ENCODE data around the gene FOXRED1.
A peak's percentile ranks its signal among the peaks of the same experiment; 100 is the strongest.

Gene FOXRED1

DNA sequence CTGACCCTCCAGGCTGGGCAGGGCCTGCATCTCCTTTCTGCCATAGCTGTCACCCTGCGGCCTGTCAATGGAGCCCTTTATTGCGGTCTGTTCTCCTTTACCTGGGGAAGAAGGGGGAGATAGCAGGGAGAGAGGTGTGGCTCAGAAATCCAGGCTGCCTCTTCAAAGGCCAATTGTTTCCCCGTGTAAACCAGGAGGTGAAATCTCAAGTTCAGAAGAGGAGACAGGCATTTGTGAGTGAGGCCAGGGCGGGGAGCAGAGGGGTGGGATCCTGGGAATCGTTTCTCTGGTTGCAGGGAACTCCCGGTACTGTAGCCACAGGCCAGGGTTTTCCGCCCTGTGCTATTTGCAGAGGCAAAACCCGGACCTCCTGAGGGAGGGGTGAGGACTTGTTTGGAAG, 44.0 kb downstream of the FOXRED1 start:
- no peak for DNase-seq

DNA sequence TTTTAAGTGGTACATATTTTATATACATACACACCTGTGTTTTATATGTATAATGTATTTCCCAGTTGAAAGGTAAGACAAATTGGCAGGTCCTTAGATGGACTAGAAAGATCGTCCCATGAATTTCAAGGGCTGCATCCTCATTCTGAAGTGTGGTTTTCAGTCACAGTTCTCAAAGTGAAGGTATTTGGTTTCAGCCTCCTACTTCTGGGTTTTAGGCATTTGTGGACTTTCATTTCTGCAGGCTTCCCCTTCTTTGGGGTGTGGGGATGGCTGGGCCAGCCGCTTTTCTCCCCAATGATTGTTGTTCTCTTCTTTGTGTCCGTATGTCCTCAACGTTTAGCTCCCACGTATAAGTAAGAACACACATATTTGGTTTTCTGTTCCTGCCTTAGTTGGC, 44.9 kb downstream of the FOXRED1 start:
- DNase-seq: no peak

DNA sequence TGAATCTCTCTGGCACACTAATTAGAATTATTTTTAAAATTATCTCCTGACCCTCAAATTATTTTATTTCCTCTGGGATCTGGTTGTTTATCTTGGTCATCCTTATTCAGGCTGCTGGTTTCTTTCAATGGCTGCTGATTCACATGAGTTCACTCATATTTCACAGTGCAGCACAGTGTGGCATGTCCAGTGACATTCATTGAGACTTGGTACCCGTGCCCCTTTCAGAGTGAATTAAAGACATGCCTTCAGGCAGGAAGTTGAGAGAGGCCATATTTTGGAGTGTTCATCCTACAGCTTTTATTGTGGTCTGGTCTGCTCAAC, 48.4 kb downstream of the FOXRED1 start:
- DNase-seq: no peak

DNA sequence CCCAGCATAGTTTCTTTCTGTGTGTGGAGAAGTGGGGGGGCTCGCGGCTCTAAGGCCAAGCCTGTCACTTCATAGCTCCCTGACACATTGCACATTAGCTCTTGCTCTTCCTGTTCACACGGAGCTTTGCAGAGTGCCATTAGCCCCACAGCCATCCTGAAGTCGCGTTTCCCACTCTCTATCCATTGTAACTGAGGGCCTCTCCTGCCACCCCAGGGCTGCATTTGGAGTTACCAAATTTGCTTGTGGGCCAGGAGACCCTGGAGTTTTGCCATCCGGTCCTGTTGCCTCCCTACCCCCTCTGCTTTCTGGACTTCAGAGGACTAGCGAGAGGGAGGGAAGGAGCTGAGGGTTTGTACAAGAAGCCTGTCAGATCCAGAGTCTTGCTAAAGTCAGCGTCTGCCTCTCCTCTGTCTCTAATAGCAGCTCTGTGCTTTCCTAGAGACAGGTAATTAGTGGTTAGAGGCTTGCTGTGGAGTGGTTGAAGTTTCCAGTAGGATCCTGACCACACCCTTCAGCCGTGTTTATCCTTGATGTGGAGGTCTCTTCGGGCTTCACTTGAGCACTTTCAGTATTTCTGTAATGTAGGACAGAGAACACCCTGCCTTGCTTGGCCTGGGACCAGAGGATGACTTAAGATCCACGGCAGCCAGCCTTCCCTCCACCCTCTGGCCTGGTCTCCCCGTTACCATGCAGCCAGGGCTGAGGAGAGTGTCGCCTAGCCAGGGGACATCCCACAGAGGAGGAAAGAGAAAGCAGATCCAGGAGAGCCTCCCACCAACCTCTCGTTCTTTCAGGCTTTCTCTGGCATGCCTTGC, 49.0 kb downstream of the FOXRED1 start:
- DNase-seq: peak; percentile 28 to 32

DNA sequence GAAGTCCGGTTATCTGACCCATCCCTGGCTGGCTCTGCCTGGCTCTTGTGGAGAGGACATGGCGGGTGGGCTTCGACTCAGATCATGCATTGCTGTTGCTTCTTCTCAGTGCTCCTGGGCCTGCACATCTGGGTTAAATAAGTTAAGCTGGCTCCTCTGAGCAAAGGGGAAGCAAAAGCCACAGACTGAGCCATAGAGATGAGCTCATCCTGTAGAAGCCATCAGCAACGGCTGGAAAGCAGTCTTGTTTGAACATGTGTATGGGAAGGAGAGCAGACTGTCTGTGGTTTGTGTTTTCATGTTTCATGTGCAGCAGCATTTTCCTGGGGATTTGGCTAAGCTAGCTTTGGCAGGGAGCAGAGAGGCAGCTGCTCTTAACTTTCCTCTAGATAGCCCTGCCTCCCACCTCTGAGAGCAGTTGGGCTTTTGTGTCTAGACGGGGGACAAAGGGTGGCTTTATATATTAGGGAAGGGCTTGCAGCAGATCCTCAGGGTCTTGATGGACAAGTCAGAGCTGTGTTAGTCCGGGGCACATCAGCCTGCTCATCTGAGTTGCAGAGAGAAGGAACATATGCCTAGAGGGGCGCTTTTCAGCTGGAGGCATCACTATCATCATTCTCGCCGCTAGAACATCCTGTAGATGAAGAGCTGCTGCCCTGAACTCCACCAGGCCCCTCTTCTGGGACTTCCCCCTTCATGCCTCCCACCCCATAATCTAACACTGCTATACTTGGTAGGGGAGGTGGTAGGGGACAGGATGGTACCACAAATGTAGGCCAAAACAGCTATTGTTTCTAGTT, 49.8 kb downstream of the FOXRED1 start:
- peak; percentile 90 to 91 for DNase-seq

DNA sequence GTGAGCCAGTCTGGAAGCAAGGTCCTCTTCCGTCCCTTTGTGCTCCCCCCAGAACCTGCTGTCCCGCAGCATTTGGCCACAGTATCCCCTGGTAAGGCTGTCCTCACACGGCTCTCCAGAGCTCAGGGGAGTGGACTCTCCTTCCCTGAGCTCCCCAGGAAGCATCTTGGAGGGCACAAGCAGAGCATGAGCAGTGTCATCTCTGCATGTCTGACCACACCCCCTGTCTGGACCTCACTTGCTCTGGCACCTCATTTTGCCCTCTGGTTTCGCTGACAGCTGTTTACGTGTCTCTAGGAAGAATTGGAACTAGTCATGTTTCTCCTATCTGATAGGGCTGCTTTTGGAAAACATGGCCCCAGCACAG, 50.4 kb downstream of the FOXRED1 start:
- DNase-seq: no peak

DNA sequence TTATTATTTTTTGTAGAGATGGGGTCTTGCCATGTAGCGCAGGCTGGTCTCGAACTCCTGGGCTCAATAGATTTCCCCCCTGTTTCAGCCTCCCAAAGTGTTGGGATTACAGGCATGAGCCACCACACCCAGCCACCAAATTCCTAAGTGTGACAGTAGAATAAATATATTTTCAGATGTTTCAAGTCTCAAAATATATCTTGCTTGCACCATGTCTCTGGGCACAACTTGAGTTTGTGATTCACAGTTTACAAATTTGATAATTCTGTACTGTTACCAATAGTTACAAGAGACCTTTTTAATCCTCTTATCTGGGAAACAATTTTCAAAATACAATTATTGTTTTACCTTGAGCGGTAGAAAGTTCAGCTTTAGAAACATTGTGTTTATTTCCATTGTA, 54.0 kb downstream of the FOXRED1 start:
- no peak for DNase-seq

DNA sequence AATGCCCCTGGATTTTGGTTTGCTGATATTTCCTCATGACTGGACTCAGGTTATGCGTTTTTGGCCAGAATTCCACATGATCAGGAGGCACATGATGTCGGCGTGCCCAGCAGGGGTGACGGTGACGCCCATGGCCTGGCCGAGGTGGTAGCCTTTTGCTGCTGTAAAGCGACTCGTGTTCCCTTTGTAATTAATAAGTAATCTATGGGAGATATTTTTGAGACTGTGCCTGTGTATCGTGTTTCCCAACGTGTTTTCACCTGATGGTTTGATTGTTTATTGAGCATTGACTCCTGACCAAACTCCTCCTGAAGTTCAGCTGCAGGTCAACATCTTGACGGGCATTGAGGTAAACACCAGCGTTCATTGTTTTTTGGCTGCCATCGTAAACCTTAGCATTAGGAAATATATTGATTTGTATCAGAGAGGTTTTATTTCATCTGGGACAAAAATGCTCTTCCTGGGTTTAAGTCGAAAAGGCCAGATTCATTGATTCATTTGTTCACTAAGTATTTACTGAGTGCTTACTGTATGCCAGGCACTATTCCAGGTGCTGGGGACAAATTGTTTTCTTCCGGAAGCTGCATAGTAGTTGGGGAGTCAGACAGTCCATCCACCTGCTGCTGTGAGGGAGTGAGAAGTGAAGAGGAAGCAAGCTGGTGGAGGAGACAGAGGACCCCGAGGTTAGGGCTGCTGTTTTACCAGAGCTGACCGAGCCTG, 58.5 kb downstream of the FOXRED1 start:
- no peak for DNase-seq
